Lung (tissue), 12 donors: ENCODE measurements around the gene DSG2. TPM values are rescaled to one million over a fixed set of nuclear protein-coding genes. Genes with fewer than 3 reads are reported as not detected.
"Not testable (repeated sequence)": the region's sequence is repeated elsewhere in the genome, so short reads cannot be mapped to it uniquely, and the experiment has no call there.

Experiments
- ATAC-seq: fragments of 200-7000 bp; cut with Tn5 transposase; one replicate; pipeline ENCODE4 v1.9.1; 2020; ENCODE audit warnings: moderate number of reproducible peaks; ENCODE audit not compliant: insufficient read depth, low FRiP score
- DNase-seq, 3 donors: peaks; one replicate each; pipeline ENCODE4 v3.0.0-alpha.2; 2013 to 2017
- H3K27ac ChIP-seq, 2 donors: one replicate each; pipeline ENCODE4 v1.5.1; 2013; ENCODE audit warnings: mild to moderate bottlenecking in 2 of 2, moderate library complexity in 2 of 2, control low read depth in 1 of 2, inconsistent platforms in 1 of 2, low read depth in 1 of 2, low read length in 1 of 2
- H3K27me3 ChIP-seq, 3 donors: one replicate each; pipeline ENCODE4 v1.5.1; 2013; ENCODE audit warnings: low read length in 2 of 3; ENCODE audit not compliant: control insufficient read depth in 3 of 3, insufficient read depth in 3 of 3
- H3K36me3 ChIP-seq, 4 donors: one replicate each; pipeline ENCODE4 v1.5.1; 2013; ENCODE audit warnings: low read length in 4 of 4, mild to moderate bottlenecking in 1 of 4, moderate library complexity in 1 of 4; ENCODE audit not compliant: control insufficient read depth in 4 of 4, insufficient read depth in 4 of 4
- H3K4me1 ChIP-seq, 5 donors: one replicate each; pipeline ENCODE4 v1.5.1; 2013; ENCODE audit warnings: low read length in 5 of 5, mild to moderate bottlenecking in 2 of 5, moderate library complexity in 1 of 5; ENCODE audit not compliant: control insufficient read depth in 5 of 5, insufficient read depth in 5 of 5
- H3K4me3 ChIP-seq: one replicate; pipeline ENCODE4 v1.5.1; 2013; ENCODE audit warnings: mild to moderate bottlenecking, control low read depth, moderate library complexity
- H3K9ac ChIP-seq, 2 donors: one replicate each; pipeline ENCODE4 v1.5.1; 2013; ENCODE audit warnings: low read length in 2 of 2, control low read depth in 1 of 2; ENCODE audit not compliant: insufficient read depth in 1 of 2
- H3K9me3 ChIP-seq, 4 donors: one replicate each; pipeline ENCODE4 v1.5.1; 2013; ENCODE audit warnings: low read length in 3 of 4, mild to moderate bottlenecking in 1 of 4, moderate library complexity in 1 of 4; ENCODE audit not compliant: control insufficient read depth in 4 of 4, insufficient read depth in 3 of 4
- WGBS, 2 donors: extraction: QIAGEN DNeasy Blood & Tissue Kit; methylation state at CpG; one replicate each; pipeline ENCODE4 v1.1.7; 2013; 5-methylcytosine and 5-hydroxymethylcytosine counted together
- polyA plus RNA-seq, 2 donors: library from polyadenylated mRNA; stranded (reverse); fragments of 200-250 nt; gene quantifications; one replicate each; pipeline ENCODE4 v1.2.1, GENCODE V29; 2013
- total RNA-seq, 2 donors: library from RNA; depleted of rRNA in 1 of 2; stranded (reverse); fragments of >200 nt in 1 of 2; gene quantifications; one replicate each; pipeline ENCODE4 v1.2.1, GENCODE V29; 2014 to 2021
- TF ChIP-seq, protein P1 (sequence below): IDR thresholded peaks from 2 replicates; pipeline ENCODE4 v1.5.1; 2012; ENCODE audit warnings: mild to moderate bottlenecking; ENCODE audit errors: control extremely low read depth, extremely low read depth
- donor health status: control.
- donor health status: control.
- donor health status: Bipolar disorder and iron deficiency.
- donor health status: healthy.
- donor health status: DM: yes; HTN: yes; CAD: no.

DSG2 gene
- total and polyA plus RNA-seq, 4 donors = 8.9 to 28.0 (median 21.6) TPM

DNA sequence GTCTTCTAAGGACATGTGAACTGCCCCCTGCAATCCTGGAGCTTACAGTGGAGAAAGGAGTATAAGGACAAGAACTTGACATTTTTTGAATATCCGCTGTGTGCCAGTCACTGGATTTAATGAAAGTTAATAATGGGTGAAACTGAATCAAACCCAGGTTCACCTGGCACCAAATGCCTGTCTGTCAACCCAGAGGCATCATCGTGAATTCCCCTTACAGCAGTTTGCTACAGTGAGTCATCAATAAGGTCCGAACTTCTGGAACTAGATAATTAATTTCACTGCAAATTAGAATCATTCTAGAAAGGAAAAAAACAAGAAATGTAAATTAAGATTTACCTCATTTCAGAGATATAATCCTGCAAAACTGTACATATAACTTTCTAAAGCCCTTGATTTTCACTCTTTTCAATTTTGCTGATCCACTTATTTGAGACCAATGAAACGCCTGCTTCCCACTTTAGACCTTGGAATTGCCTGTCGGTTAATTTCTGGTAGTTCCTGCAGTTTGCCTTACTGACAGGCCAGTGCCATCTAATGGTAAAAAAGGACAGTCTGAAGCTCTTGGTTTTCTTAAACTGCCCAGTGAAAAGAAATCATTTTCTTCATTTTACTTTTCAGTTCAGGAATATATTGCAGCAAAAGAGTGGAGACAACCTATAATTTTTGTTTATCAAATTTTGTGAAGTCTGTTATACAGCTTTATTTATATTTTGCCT is 8.2 kb downstream of the DSG2 start:
- H3K4me1 ChIP-seq = peaks cover 0 to 2% (median 0%) of the 10 kb centered on the region in 5 donors
- ATAC-seq (no peak), DNase-seq (peak in 1 of 3 donors; percentile 39)
- no peak overlapping the region for H3K27ac ChIP-seq
- no peaks in the 10 kb centered on the region for H3K27me3 ChIP-seq
- H3K9ac ChIP-seq = no peak overlapping the region
- H3K36me3 ChIP-seq = no peaks in the 10 kb centered on the region
- no peaks in the 10 kb centered on the region for H3K9me3 ChIP-seq
- TF ChIP-seq, protein P1, sequence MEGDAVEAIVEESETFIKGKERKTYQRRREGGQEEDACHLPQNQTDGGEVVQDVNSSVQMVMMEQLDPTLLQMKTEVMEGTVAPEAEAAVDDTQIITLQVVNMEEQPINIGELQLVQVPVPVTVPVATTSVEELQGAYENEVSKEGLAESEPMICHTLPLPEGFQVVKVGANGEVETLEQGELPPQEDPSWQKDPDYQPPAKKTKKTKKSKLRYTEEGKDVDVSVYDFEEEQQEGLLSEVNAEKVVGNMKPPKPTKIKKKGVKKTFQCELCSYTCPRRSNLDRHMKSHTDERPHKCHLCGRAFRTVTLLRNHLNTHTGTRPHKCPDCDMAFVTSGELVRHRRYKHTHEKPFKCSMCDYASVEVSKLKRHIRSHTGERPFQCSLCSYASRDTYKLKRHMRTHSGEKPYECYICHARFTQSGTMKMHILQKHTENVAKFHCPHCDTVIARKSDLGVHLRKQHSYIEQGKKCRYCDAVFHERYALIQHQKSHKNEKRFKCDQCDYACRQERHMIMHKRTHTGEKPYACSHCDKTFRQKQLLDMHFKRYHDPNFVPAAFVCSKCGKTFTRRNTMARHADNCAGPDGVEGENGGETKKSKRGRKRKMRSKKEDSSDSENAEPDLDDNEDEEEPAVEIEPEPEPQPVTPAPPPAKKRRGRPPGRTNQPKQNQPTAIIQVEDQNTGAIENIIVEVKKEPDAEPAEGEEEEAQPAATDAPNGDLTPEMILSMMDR = no peak
- 74 to 79% methylated on average over 5 of the region's 5 CpGs for WGBS, 2 donors
- no peak overlapping the region for H3K4me3 ChIP-seq

DNA sequence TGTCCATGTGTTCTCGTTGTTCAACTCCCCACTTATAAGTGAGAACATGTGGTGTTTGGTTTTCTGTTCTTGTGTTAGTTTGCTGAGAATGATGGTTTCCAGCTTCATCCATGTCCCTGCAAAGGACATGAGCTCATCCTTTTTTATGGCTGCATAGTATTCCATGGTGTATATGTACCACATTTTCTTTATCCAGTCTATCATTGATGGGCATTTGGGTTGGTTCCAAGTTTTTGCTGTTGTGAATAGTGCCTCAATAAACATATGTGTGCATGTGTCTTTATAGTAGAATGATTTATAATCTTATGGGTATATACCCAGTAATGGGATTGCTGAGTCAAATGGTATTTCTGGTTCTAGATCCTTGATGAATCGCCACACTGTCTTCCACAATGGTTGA is 9.1 kb downstream of the DSG2 start:
- 93 to 97% methylated on average over 2 of the region's 2 CpGs for WGBS, 2 donors
- not testable (repeated sequence) for H3K9me3 ChIP-seq

DNA sequence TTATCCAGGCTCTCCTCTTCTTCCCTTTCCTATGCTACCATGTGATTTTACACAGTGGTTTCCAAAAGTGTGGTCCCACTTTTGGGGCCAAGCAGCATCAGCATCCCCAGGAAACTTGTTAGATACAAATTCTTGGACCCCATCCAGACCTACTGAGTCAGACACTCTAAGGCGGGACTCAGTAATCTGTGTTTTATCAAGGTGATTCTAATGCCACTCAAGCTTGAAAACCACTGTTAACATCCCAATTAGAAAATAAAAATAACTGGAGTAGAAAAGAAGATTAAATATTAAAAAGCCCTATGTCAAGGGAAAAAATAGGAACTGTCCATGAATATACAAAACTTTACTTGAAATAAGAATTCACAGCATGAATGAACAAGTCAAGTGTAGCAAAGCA is 10.8 kb downstream of the DSG2 start:
- Histone ChIP-seq H3K27me3 (no peaks in the 10 kb centered on the region), H3K36me3 (no peaks in the 10 kb centered on the region), H3K9me3 (no peaks in the 10 kb centered on the region), H3K9ac (no peak overlapping the region), H3K27ac (no peak overlapping the region), H3K4me1 (peaks cover 0 to 11% (median 0%) of the 10 kb centered on the region in 5 donors), H3K4me3 (no peak overlapping the region)
- ATAC-seq (no peak), DNase-seq (no peak)
- 70 to 89% methylated on average over 1 of the region's 1 CpG for WGBS, 2 donors
- TF ChIP-seq, protein P1 = no peak

More for the DNA sequence above, 9.1 kb downstream of the DSG2 start:
- H3K4me1 ChIP-seq, H3K36me3 ChIP-seq, H3K27ac ChIP-seq, ATAC-seq, H3K9ac ChIP-seq, H3K4me3 ChIP-seq, DNase-seq, H3K27me3 ChIP-seq: not testable (repeated sequence)

DNA sequence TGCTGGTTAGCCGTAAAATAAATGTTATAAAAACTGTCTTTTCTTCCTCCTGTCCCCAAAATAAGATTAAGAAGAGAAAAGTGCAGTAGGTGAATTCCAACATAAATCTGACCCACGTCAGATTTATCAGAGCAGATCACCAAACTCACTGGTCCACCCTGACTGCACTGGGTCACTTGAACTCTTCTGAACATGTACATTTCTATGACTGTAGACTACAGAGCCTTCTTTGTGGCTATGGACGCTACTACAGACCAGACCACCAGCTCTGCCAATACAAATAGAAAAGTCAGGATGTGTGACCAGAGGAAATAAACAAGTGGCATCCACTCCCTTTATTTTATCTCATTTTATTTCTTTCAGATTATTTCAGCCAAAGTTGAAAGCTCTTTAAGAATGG is 11.6 kb downstream of the DSG2 start:
- H3K4me3 ChIP-seq = no peak overlapping the region
- no peaks in the 10 kb centered on the region for H3K9me3 ChIP-seq
- H3K9ac ChIP-seq = no peak overlapping the region
- TF ChIP-seq, protein P1 = no peak
- no peak for ATAC-seq
- peaks cover 0 to 12% (median 0%) of the 10 kb centered on the region in 5 donors for H3K4me1 ChIP-seq
- no peak overlapping the region for H3K27ac ChIP-seq
- H3K36me3 ChIP-seq = no peaks in the 10 kb centered on the region
- 83 to 84% methylated on average over 3 of the region's 3 CpGs for WGBS, 2 donors
- no peak for DNase-seq
- H3K27me3 ChIP-seq = no peaks in the 10 kb centered on the region
